MM.1S (cell line): ENCODE data around the gene SMIM1.

Experiments
- DNase-seq: peaks from one replicate; pipeline ENCODE4 v3.0.0-alpha.2; 2015
- H2AFZ ChIP-seq: fragments of 300-600 bp; sonication (generic); 2 replicates; pipeline ENCODE4 v1.6.0; 2016; ENCODE audit warnings: antibody characterized with exemption, low read length
- H3F3A ChIP-seq: fragments of 300-600 bp; sonication (generic); 2 replicates; pipeline ENCODE4 v1.6.1; 2016; ENCODE audit warnings: mild to moderate bottlenecking, antibody characterized with exemption, low read length, moderate library complexity, mixed read lengths; ENCODE audit not compliant: insufficient read depth
- H3K27ac ChIP-seq: fragments of 300-600 bp; sonication (generic); 2 replicates; pipeline ENCODE4 v1.5.1; 2016; ENCODE audit warnings: mild to moderate bottlenecking, low read length
- H3K27me3 ChIP-seq: fragments of 300-600 bp; sonication (generic); replicated peaks from 2 replicates; pipeline ENCODE4 v1.6.0; 2016; ENCODE audit warnings: low read length; ENCODE audit not compliant: insufficient read depth
- H3K36me3 ChIP-seq: fragments of 300-600 bp; sonication (generic); replicated peaks from 2 replicates; pipeline ENCODE4 v1.6.1; 2016; ENCODE audit warnings: mild to moderate bottlenecking, low read length, mixed read lengths; ENCODE audit not compliant: insufficient read depth
- H3K4me1 ChIP-seq: fragments of 300-600 bp; sonication (generic); 2 replicates; pipeline ENCODE4 v1.6.1; 2016; ENCODE audit warnings: low read length, mixed read lengths
- H3K4me2 ChIP-seq: fragments of 300-600 bp; sonication (generic); 2 replicates; pipeline ENCODE4 v1.6.0; 2016; ENCODE audit warnings: low read depth, low read length
- H3K4me3 ChIP-seq: fragments of 300-600 bp; sonication (generic); 2 replicates; pipeline ENCODE4 v1.5.1; 2016; ENCODE audit warnings: low read length, mixed read lengths
- H3K79me2 ChIP-seq: fragments of 300-600 bp; sonication (generic); 2 replicates; pipeline ENCODE4 v1.6.1; 2016; ENCODE audit warnings: mixed run types, low read length, mixed read lengths
- H3K9ac ChIP-seq: fragments of 300-600 bp; sonication (generic); 2 replicates; pipeline ENCODE4 v1.6.1; 2016; ENCODE audit warnings: low read length, mixed read lengths
- H3K9me2 ChIP-seq: fragments of 300-600 bp; sonication (generic); replicated peaks from 2 replicates; pipeline ENCODE4 v1.6.1; 2016; ENCODE audit warnings: mild to moderate bottlenecking, low read length, mixed read lengths; ENCODE audit not compliant: insufficient read depth
- H3K9me3 ChIP-seq: fragments of 300-600 bp; sonication (generic); replicated peaks from 2 replicates; pipeline ENCODE4 v1.6.1; 2016; ENCODE audit warnings: mild to moderate bottlenecking, low read length, mixed read lengths; ENCODE audit not compliant: insufficient read depth
- H4K20me1 ChIP-seq: fragments of 300-600 bp; sonication (generic); 2 replicates; pipeline ENCODE4 v1.6.1; 2016; ENCODE audit warnings: mild to moderate bottlenecking, low read length, moderate library complexity, mixed read lengths; ENCODE audit not compliant: insufficient read depth
- EZH2 ChIP-seq: fragments of 300-600 bp; sonication (generic); optimal IDR thresholded peaks from 2 replicates; pipeline ENCODE3; 2017; ENCODE audit warnings: low read depth, mild to moderate bottlenecking, antibody characterized with exemption, low read length, mixed read lengths
- EZH2phosphoT487 ChIP-seq: fragments of 300-600 bp; sonication (generic); IDR thresholded peaks from 2 replicates; pipeline ENCODE4 v1.6.1; 2018; ENCODE audit warnings: antibody characterized with exemption, low read length
- TF ChIP-seq, protein P1 (sequence below): fragments of 300-600 bp; sonication (generic); IDR thresholded peaks from 2 replicates; pipeline ENCODE4 v1.5.1; 2016; ENCODE audit warnings: antibody characterized with exemption, low read length, mixed read lengths

SMIM1 gene

DNA sequence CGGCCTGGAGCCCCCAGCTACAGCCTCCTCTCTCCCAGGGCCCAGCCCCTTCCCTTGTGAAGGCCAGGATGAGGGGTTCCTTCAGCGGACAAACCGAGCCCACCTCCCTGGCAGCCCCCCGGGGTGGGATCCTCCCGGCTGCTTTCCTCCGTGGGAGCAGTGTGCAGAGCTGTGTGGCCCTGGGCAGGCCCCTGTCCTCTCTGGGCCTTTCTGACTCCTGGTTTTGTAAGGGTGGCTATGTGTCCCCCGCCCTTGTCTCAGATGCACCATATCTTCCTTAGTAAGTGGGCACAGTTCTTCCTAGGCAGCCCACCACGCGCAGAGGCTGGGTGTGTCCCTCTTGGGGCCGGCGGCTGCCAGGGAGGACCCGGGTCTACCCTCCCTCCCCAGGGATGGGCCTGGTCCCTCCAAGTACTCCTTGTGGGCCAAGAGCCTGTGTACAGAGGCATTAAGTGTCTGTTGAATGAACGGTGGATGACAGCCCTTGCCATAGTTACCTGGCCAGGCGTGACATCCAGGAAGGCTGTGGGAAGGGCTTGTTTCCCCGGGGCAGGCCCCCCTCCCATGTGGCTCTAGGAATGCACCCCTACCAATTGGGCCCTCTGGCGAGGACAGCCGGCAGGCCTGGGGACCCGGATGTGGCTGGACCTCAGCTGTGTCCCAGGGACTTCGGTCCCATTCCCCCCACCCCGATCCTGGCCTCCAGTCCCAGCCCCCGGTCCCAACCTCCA lies 3.8 kb downstream of the SMIM1 start:
- H3F3A ChIP-seq: no peaks in the 10 kb centered on the region
- H3K36me3 ChIP-seq: 0 out of 2 replicates have a peak, but pooled peaks cover 6% of the 10 kb centered on the region
- H3K4me1 ChIP-seq: peaks cover 17% of the 10 kb centered on the region
- TF ChIP-seq EZH2 (no peak), EZH2phosphoT487 (no peak)
- TF ChIP-seq, protein P1, sequence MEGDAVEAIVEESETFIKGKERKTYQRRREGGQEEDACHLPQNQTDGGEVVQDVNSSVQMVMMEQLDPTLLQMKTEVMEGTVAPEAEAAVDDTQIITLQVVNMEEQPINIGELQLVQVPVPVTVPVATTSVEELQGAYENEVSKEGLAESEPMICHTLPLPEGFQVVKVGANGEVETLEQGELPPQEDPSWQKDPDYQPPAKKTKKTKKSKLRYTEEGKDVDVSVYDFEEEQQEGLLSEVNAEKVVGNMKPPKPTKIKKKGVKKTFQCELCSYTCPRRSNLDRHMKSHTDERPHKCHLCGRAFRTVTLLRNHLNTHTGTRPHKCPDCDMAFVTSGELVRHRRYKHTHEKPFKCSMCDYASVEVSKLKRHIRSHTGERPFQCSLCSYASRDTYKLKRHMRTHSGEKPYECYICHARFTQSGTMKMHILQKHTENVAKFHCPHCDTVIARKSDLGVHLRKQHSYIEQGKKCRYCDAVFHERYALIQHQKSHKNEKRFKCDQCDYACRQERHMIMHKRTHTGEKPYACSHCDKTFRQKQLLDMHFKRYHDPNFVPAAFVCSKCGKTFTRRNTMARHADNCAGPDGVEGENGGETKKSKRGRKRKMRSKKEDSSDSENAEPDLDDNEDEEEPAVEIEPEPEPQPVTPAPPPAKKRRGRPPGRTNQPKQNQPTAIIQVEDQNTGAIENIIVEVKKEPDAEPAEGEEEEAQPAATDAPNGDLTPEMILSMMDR: no peak
- H3K79me2 ChIP-seq: no peaks in the 10 kb centered on the region
- H3K27me3 ChIP-seq: peaks cover 3% of the 10 kb centered on the region; the same call in 1 of the 2 replicates
- no peak for DNase-seq
- H3K4me2 ChIP-seq: no peak overlapping the region
- no peaks in the 10 kb centered on the region for H4K20me1 ChIP-seq
- H3K4me3 ChIP-seq: no peak overlapping the region
- H3K9me3 ChIP-seq: no peaks in the 10 kb centered on the region
- H3K9me2 ChIP-seq: no peaks in the 10 kb centered on the region
- no peak overlapping the region for H3K27ac ChIP-seq
- H2AFZ ChIP-seq: peak overlapping the region; percentile 25
- H3K9ac ChIP-seq: peak overlapping the region; percentile 32; the same call in 1 of the 2 replicates

DNA sequence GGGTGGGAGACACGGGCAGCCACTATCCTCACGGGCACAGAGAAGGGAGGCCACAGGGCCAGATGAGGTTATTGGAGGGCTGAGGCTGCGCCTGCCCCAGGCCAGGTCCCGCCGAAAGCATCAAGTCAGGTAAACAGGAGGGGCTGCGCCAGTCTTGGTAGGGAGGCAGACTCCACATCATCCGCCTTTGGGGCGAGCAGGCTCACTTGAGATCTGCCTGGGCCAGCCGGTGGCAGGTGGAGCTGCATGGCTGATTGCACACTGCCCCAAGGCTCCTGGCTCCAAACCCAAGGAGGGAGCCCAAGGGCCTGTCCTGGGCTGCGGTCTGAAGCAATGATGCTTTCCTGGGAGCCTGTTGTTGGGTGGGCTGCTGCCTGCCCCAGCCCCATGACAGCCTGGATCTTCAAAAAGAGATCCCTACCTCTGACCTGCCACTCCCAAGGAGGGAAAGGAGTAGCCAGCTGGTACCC lies 4.6 kb downstream of the SMIM1 start:
- Histone ChIP-seq H3K27ac (no peak overlapping the region), H3K79me2 (no peaks in the 10 kb centered on the region), H3K4me3 (no peak overlapping the region), H3F3A (no peaks in the 10 kb centered on the region), H3K9me3 (no peaks in the 10 kb centered on the region), H3K9ac (no peak overlapping the region), H4K20me1 (no peaks in the 10 kb centered on the region), H3K36me3 (0 out of 2 replicates have a peak, but pooled peaks cover 6% of the 10 kb centered on the region), H3K9me2 (no peaks in the 10 kb centered on the region), H3K4me1 (peaks cover 13% of the 10 kb centered on the region), H2AFZ (no peak overlapping the region), H3K4me2 (no peak overlapping the region), H3K27me3 (no peaks in the 10 kb centered on the region)
- no peak for DNase-seq
- TF ChIP-seq EZH2 (no peak), EZH2phosphoT487 (no peak)
- TF ChIP-seq, protein P1: no peak

DNA sequence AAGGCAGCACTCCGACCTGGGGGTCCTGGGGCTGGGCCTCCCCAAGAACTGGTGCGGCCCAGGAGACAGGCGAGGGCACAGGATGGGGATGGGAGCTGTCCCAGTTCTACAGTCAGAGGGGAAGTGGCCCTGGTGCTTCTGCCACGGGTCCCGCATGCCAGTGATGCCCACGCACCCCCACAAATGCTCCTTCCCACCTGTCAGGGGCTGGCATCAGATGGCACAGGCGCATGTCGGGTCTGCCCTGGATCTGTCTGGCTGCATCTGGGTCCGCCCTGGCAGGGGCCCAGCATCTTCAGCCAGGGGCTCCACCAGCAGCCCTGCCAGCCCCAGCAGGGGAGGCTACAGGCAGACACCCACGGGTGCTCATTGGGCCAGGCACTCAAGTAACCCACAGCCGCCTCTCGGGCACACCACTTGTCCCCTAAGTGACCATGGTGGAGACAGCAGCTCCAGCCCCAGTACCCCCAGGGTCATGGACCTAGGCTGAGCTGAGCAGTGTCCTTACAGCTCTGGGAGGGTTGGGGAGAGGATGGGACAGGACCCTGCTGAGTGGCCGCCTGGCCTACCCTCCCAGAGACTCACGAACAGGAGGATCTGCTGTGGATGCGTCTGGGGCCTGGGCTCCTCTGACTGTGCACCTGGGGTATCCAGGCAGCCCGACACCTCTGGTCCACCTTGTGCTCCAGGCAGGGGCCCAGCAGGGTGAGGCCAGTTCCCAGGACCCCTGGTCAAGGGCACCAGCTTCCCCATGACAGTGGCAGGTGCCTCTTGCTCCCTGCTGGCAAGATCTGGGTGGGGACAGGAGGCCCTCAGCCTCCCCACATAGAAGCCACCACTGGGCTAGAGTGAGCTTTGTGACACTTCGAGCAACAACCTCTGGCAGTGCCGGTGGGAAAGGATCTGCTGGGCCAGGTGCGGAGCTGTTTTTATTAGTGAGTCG lies 5.4 kb downstream of the SMIM1 start:
- Histone ChIP-seq H2AFZ (no peak overlapping the region), H3K9me3 (no peaks in the 10 kb centered on the region), H3K9me2 (no peaks in the 10 kb centered on the region), H4K20me1 (no peaks in the 10 kb centered on the region), H3K27ac (no peak overlapping the region), H3K4me2 (no peak overlapping the region), H3K4me1 (peaks cover 13% of the 10 kb centered on the region), H3K36me3 (0 out of 2 replicates have a peak, but pooled peaks cover 6% of the 10 kb centered on the region), H3K79me2 (no peaks in the 10 kb centered on the region), H3K9ac (no peak overlapping the region), H3F3A (no peaks in the 10 kb centered on the region), H3K4me3 (no peak overlapping the region), H3K27me3 (no peaks in the 10 kb centered on the region)
- TF ChIP-seq, protein P1: no peak
- TF ChIP-seq EZH2phosphoT487 (no peak), EZH2 (no peak)
- DNase-seq: no peak
